AG09309 (cell line): Measurements from ENCODE around the gene DNAH7.

Source experiments
- DNase-seq: peaks from one replicate; pipeline ENCODE4 v3.0.0-alpha.2; 2010; ENCODE audit warnings: low read depth
- H3K4me3 ChIP-seq: 2 replicates; pipeline ENCODE4 v1.5.1; 2011; ENCODE audit warnings: mild to moderate bottlenecking, low read depth, low read length, moderate library complexity; ENCODE audit not compliant: control insufficient read depth
- CTCF ChIP-seq: IDR thresholded peaks from 2 replicates; pipeline ENCODE4 v1.5.1; 2011; ENCODE audit warnings: mild to moderate bottlenecking, low read depth, low read length, inconsistent platforms; ENCODE audit not compliant: insufficient read depth, control insufficient read depth; ENCODE audit errors: missing control alignments

The DNAH7 gene

GRCh38 chr2:196036442-196036841 lies 32.2 kb downstream of the DNAH7 start:
- no peak overlapping the region for H3K4me3 ChIP-seq
- no peak for DNase-seq
- no peak for TF ChIP-seq CTCF

DNA sequence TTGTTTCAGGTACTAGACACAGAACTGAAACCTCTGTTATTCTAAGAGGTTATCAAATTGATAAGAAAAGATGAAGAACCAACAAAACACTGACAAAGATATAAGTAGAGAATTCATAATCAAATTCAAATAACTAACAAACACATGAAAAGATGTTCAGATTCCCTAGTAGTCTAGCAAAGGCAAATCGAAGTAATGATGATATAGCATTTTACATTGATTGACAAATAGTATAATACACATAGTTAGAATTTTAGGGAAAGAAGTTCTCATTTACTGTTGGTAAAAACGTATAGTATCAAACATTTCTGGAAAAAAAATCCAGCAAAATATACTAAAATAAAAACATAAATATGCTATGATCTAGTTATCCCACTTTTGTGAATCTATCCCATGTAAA lies 50.6 kb downstream of the DNAH7 start:
- TF ChIP-seq CTCF: no peak
- DNase-seq: no peak
- no peak overlapping the region for H3K4me3 ChIP-seq

GRCh38 chr2:196012314-196012713 lies 56.3 kb downstream of the DNAH7 start:
- DNase-seq: no peak
- H3K4me3 ChIP-seq: no peak overlapping the region
- no peak for TF ChIP-seq CTCF

GRCh38 chr2:196000551-196000950 lies 68.1 kb downstream of the DNAH7 start:
- H3K4me3 ChIP-seq: no peak overlapping the region
- TF ChIP-seq CTCF: no peak
- DNase-seq: no peak

DNA sequence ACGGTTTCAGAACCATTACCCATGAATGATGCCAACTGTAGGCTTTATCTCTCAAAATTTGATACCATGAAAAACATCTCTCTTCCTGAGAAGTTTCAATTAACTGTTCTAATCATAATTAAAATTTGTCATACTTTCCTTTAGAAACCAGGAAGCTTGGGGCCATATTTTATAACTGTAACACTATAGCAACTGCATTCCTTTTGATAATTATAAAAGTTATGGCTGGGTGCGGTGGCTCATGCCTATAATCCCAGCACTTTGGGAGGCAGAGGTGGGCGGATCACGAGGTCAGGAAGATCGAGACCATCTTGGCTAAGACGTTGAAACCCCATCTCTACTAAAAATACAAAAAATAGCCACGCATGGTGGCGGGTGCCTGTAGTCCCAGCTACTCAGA lies 70.6 kb downstream of the DNAH7 start:
- TF ChIP-seq CTCF: no peak
- H3K4me3 ChIP-seq: no peak overlapping the region
- no peak for DNase-seq

DNA sequence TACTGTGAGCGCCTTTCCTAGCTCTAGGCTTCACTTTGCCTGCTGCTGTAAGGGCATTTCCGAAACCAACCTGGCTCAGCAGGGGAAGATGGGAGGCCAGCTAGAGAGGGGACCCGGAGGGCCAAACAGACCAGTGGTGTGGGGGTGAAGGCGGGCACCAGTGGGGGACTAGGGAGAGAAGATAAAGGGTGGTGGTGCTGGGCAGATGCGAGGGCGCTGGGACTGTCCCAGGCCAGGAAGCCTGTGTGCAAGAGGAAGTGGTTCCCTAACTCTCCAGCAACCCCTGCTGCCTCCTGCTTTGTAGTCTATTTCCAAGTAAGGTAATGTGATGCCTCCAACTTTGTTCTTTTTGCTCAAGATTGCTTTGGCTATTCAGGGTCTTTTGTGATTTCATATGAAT lies 73.1 kb downstream of the DNAH7 start:
- TF ChIP-seq CTCF: no peak
- DNase-seq: no peak
- no peak overlapping the region for H3K4me3 ChIP-seq

DNA sequence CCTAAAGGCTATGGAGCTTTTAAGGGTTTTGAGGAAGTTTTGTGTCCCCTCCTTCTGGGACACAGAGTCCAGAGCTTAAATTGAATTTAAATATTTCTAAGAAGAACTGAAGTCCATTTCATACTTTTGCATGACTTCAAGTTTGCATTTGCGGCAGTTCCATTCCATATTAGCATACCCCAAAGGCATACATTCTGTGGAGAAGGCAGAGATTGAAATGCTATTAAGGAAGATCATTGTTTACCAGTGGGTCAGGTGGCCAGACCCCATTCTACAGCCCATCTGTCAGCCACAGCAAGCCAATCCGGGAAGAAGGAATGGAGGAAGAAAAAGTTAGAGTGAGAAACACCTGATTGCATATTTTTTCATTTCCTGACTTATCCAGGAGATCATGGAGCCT lies 75.0 kb downstream of the DNAH7 start:
- no peak for DNase-seq
- no peak overlapping the region for H3K4me3 ChIP-seq
- TF ChIP-seq CTCF: no peak
